Thymus (tissue), 11 donors: Measurements from ENCODE around the gene CPNE9. TPM values are rescaled to one million over a fixed set of nuclear protein-coding genes. Genes with fewer than 3 reads are reported as not detected.

Experiments used
- DNase-seq, 9 donors: peaks; one replicate each; pipeline ENCODE4 v3.0.0-alpha.2; 2013; ENCODE audit warnings: low spot score in 9 of 9, low read depth in 6 of 9, missing footprints in 1 of 9
- H3K27ac ChIP-seq, 2 donors: one replicate each; pipeline ENCODE4 v1.5.1; 2013; ENCODE audit warnings: control low read depth in 1 of 2, low read depth in 1 of 2, low read length in 1 of 2, mild to moderate bottlenecking in 1 of 2, moderate library complexity in 1 of 2
- H3K27me3 ChIP-seq, 2 donors: one replicate each; pipeline ENCODE4 v1.5.1; 2013; ENCODE audit warnings: low read length in 1 of 2; ENCODE audit not compliant: control insufficient read depth in 2 of 2, insufficient read depth in 1 of 2
- H3K36me3 ChIP-seq, 2 donors: one replicate each; pipeline ENCODE4 v1.5.1; 2013; ENCODE audit warnings: low read length in 1 of 2, mild to moderate bottlenecking in 1 of 2, moderate library complexity in 1 of 2; ENCODE audit not compliant: control insufficient read depth in 2 of 2, insufficient read depth in 2 of 2
- H3K4me1 ChIP-seq, 2 donors: one replicate each; pipeline ENCODE4 v1.5.1; 2013; ENCODE audit warnings: low read length in 2 of 2; ENCODE audit not compliant: control insufficient read depth in 2 of 2, insufficient read depth in 2 of 2
- H3K4me3 ChIP-seq, 2 donors: one replicate each; pipeline ENCODE4 v1.5.1; 2013; ENCODE audit warnings: low read length in 2 of 2, control low read depth in 1 of 2, mild to moderate bottlenecking in 1 of 2
- H3K9me3 ChIP-seq, 2 donors: one replicate each; pipeline ENCODE4 v1.5.1; 2013; ENCODE audit warnings: low read length in 1 of 2, mild to moderate bottlenecking in 1 of 2; ENCODE audit not compliant: control insufficient read depth in 2 of 2, insufficient read depth in 1 of 2
- WGBS: extraction: QIAGEN DNeasy Blood & Tissue Kit; methylation state at CpG from one replicate; pipeline ENCODE4 v1.1.7; 2013; 5-methylcytosine and 5-hydroxymethylcytosine counted together
- polyA plus RNA-seq: library from polyadenylated mRNA; stranded (reverse); fragments of 200-250 nt; gene quantifications from one replicate; pipeline ENCODE4 v1.2.3, GENCODE V29; 2013
- total RNA-seq: library from RNA; stranded (reverse); fragments of 120-200 nt; gene quantifications from one replicate; pipeline ENCODE4 v1.2.4, GENCODE V29; 2013
- donor health status: healthy.

The CPNE9 gene
- total and polyA plus RNA-seq, 2 donors = 0.14 to 0.27 TPM

GRCh38 chr3:9685216-9686049 lies 18.2 kb upstream of the CPNE9 start:
- no peaks in the 10 kb centered on the region for H3K27me3 ChIP-seq
- peaks cover 95 to 98% of the 10 kb centered on the region in 2 donors for H3K36me3 ChIP-seq
- H3K4me3 ChIP-seq = no peak overlapping the region
- DNase-seq = no peak
- WGBS = 97% methylated on average over 18 of the region's 18 CpGs
- no peaks in the 10 kb centered on the region for H3K9me3 ChIP-seq
- H3K4me1 ChIP-seq = no peaks in the 10 kb centered on the region
- H3K27ac ChIP-seq = no peak overlapping the region

GRCh38 chr3:9686050-9686550 lies 17.5 kb upstream of the CPNE9 start:
- 97% methylated on average over 9 of the region's 9 CpGs for WGBS
- DNase-seq = no peak

DNA sequence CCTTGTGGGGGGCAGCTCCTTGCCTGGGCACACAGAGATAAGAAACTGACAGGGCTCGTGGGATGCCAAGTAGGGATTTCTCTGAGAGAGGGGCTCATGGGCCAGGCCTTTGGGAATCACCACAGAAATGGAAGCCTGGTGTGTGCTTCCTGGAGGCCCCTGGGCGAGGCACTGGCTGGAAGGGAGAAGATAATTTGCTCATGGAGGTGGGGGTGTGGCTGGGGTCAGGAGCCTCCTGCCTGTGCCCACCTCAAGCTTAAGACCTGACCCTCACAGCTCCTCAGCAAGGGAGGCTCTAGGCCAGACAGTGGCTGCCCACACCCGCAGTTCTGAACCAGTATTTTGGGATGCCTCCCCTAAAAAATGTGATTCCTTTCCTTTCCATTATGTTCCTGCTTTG lies 16.9 kb upstream of the CPNE9 start:
- H3K36me3 ChIP-seq = peaks cover 92 to 99% of the 10 kb centered on the region in 2 donors
- no peak overlapping the region for H3K27ac ChIP-seq
- H3K9me3 ChIP-seq = no peaks in the 10 kb centered on the region
- 99% methylated on average over 3 of the region's 3 CpGs for WGBS
- no peak for DNase-seq
- no peaks in the 10 kb centered on the region for H3K4me1 ChIP-seq
- H3K27me3 ChIP-seq = no peaks in the 10 kb centered on the region
- H3K4me3 ChIP-seq = no peak overlapping the region

More at GRCh38 chr3:9686050-9686550, 17.5 kb upstream of the CPNE9 start:
- Histone ChIP-seq H3K27me3 (no peaks in the 10 kb centered on the region), H3K36me3 (peaks cover 92 to 99% of the 10 kb centered on the region in 2 donors), H3K27ac (no peak overlapping the region), H3K4me1 (no peaks in the 10 kb centered on the region), H3K4me3 (no peak overlapping the region), H3K9me3 (no peaks in the 10 kb centered on the region)

DNA sequence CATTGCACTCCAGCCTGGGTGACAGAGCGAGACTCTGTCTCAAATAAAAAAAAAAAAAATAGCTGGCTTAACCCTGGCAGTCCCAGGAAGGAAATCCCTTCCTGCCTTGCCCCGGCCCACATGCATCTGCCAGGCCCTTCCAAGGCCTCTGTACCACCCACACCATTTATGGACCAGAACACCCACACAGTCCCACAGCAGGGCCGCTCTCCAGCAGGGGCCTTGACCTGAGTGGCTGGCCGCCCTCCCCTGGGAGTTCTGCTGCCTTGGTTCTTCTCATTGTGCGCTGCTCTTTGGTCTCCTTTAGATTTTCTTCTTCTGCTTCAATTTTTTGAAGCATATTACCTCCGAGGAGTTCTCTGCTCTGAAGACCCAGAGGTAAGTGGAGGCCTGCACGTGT lies 16.1 kb upstream of the CPNE9 start:
- DNase-seq = no peak
- H3K27ac ChIP-seq = no peak overlapping the region
- H3K36me3 ChIP-seq = peaks cover 91 to 97% of the 10 kb centered on the region in 2 donors
- H3K4me1 ChIP-seq = no peaks in the 10 kb centered on the region
- no peaks in the 10 kb centered on the region for H3K9me3 ChIP-seq
- no peaks in the 10 kb centered on the region for H3K27me3 ChIP-seq
- 98% methylated on average over 7 of the region's 7 CpGs for WGBS
- no peak overlapping the region for H3K4me3 ChIP-seq

GRCh38 chr3:9688961-9689360 lies 14.7 kb upstream of the CPNE9 start:
- DNase-seq = no peak
- WGBS = 97% methylated on average over 5 of the region's 5 CpGs
- no peak overlapping the region for H3K4me3 ChIP-seq

GRCh38 chr3:9689757-9690156 lies 13.9 kb upstream of the CPNE9 start:
- peaks cover 90% of the 10 kb centered on the region in 2 donors for H3K36me3 ChIP-seq
- H3K4me3 ChIP-seq = no peak overlapping the region
- no peaks in the 10 kb centered on the region for H3K27me3 ChIP-seq
- DNase-seq = no peak
- H3K9me3 ChIP-seq = no peaks in the 10 kb centered on the region
- no peak overlapping the region for H3K27ac ChIP-seq
- H3K4me1 ChIP-seq = no peaks in the 10 kb centered on the region
- WGBS = 97% methylated on average over 4 of the region's 4 CpGs

More at GRCh38 chr3:9688961-9689360, 14.7 kb upstream of the CPNE9 start:
- no peaks in the 10 kb centered on the region for H3K9me3 ChIP-seq
- H3K27me3 ChIP-seq = no peaks in the 10 kb centered on the region
- H3K36me3 ChIP-seq = peaks cover 90 to 91% of the 10 kb centered on the region in 2 donors
- H3K4me1 ChIP-seq = no peaks in the 10 kb centered on the region
- H3K27ac ChIP-seq = no peak overlapping the region

- Histone ChIP-seq H3K27me3 (no peaks in the 10 kb centered on the region), H3K9me3 (no peaks in the 10 kb centered on the region), H3K4me1 (no peaks in the 10 kb centered on the region), H3K27ac (no peak overlapping the region), H3K4me3 (no peak overlapping the region), H3K36me3 (peaks cover 88 to 89% of the 10 kb centered on the region in 2 donors)
- 97% methylated on average over 15 of the region's 15 CpGs for WGBS
- no peak for DNase-seq
Observed at GRCh38 chr3:9690451-9691450, 12.9 kb upstream of the CPNE9 start.

- H3K4me3 ChIP-seq = no peak overlapping the region
- H3K4me1 ChIP-seq = no peaks in the 10 kb centered on the region
- no peaks in the 10 kb centered on the region for H3K9me3 ChIP-seq
- no peaks in the 10 kb centered on the region for H3K27me3 ChIP-seq
- DNase-seq = no peak
- peaks cover 85 to 86% of the 10 kb centered on the region in 2 donors for H3K36me3 ChIP-seq
- H3K27ac ChIP-seq = no peak overlapping the region
- 100% methylated on average over 2 of the region's 2 CpGs for WGBS
Observed at GRCh38 chr3:9691636-9692035, 12.0 kb upstream of the CPNE9 start.
